Left renal pelvis (tissue), 4 donors: ENCODE results near the gene CAMK1. TPM values are rescaled to one million over a fixed set of nuclear protein-coding genes. Genes with fewer than 3 reads are reported as not detected.

Experiments used
- DNase-seq, 4 donors: peaks; one replicate each; pipeline ENCODE4 v3.0.0-alpha.2; 2013; ENCODE audit warnings: low read depth in 4 of 4, low spot score in 3 of 4
- polyA plus RNA-seq, 4 donors: library from polyadenylated mRNA; unstranded; fragments of 120-200 nt; gene quantifications; one replicate each; pipeline ENCODE4 v1.2.1, GENCODE V29; 2013; ENCODE audit not compliant: insufficient read length in 4 of 4

CAMK1 gene
- polyA plus RNA-seq, result 10 to 100 TPM; 17.0 to 41.1 (median 21.1) TPM

- peak in 2 of 4 donors; percentile 50 to 57 for DNase-seq
Measured at GRCh38 chr3:9769426-9770275, at the start of gene CAMK1. Gene CAMK1, minus strand, starts transcription at chr3:9769947. Its CDS starts 2,198 bp downstream, at chr3:9767749.

GRCh38 chr3:9818666-9819335 is 49.1 kb upstream of the CAMK1 start:
- DNase-seq, result no peak

GRCh38 chr3:9817436-9817835 is 47.7 kb upstream of the CAMK1 start:
- no peak for DNase-seq

- no peak for DNase-seq
Measured at GRCh38 chr3:9815986-9816385, 46.2 kb upstream of the CAMK1 start.

- DNase-seq, result no peak
Measured at GRCh38 chr3:9812870-9813483, 43.2 kb upstream of the CAMK1 start.

GRCh38 chr3:9810846-9811245 is 41.1 kb upstream of the CAMK1 start:
- DNase-seq, result no peak

GRCh38 chr3:9810433-9810770 is 40.7 kb upstream of the CAMK1 start:
- DNase-seq, result no peak

GRCh38 chr3:9809615-9810432 is 40.1 kb upstream of the CAMK1 start, which contains the start of gene TTLL3:
Gene TTLL3, plus strand, starts transcription at chr3:9810262. Its CDS starts 400 bp downstream, at chr3:9810662.
- peak in 2 of 4 donors; percentile 49 to 54 for DNase-seq

- no peak for DNase-seq
Measured at GRCh38 chr3:9809239-9809614, 39.5 kb upstream of the CAMK1 start.

- no peak for DNase-seq
Measured at GRCh38 chr3:9808345-9809037, 38.7 kb upstream of the CAMK1 start.

- no peak for DNase-seq
Measured at GRCh38 chr3:9807981-9808344, 38.2 kb upstream of the CAMK1 start.

GRCh38 chr3:9806688-9807589 is 37.2 kb upstream of the CAMK1 start:
- DNase-seq, result no peak

- DNase-seq, result no peak
Measured at GRCh38 chr3:9806137-9806536, 36.4 kb upstream of the CAMK1 start.

GRCh38 chr3:9804996-9805395 is 35.2 kb upstream of the CAMK1 start:
- DNase-seq, result no peak

- DNase-seq, result no peak
Measured at GRCh38 chr3:9803494-9803893, 33.7 kb upstream of the CAMK1 start.

GRCh38 chr3:9800529-9800928 is 30.8 kb upstream of the CAMK1 start:
- no peak for DNase-seq

- DNase-seq, result no peak
Measured at GRCh38 chr3:9797196-9797945, 27.6 kb upstream of the CAMK1 start.

- DNase-seq, result no peak
Measured at GRCh38 chr3:9795207-9795606, 25.5 kb upstream of the CAMK1 start.
